GM12878 (cell line): Measurements from ENCODE around the gene KCNJ16. TPM values are rescaled to one million over a fixed set of nuclear protein-coding genes. Genes with fewer than 3 reads are reported as not detected.

Source experiments
- ATAC-seq: fragments of 200-7000 bp; cut with Tn5 transposase; 3 replicates; pipeline ENCODE4 v1.9.1; 2020; ENCODE audit warnings: mild to moderate bottlenecking, moderate library complexity
- BruUV-seq: library from RNA; stranded (reverse); fragments of 400-500 nt; replicated peaks from 2 replicates; lab custom pipeline; 2021; lab: Mats Ljungman, UMichigan
- CTCF ChIA-PET: fragments of 300-600 bp; sonication (Branson Sonifier 250); formaldehyde crosslinking; extraction: SDS; loops from one replicate; lab custom pipeline; 2021; ENCODE audit warnings: inconsistent platforms; lab: Yijun Ruan, JAX
- POLR2A ChIA-PET: fragments of 350-600 bp; formaldehyde crosslinking; extraction: SDS; loops from one replicate; lab custom pipeline; 2021; ENCODE audit warnings: inconsistent platforms; lab: Charles Lee
- RAD21 ChIA-PET: fragments of 300-600 bp; sonication (Branson Sonifier 250); formaldehyde crosslinking; loops from one replicate; lab custom pipeline; 2023; ENCODE audit warnings: antibody characterized with exemption; ENCODE audit not compliant: unreplicated experiment; lab: Charles Lee
- SMC1A ChIA-PET: fragments of 300-600 bp; sonication (Branson Sonifier 250); formaldehyde crosslinking; loops from one replicate; lab custom pipeline; 2023; ENCODE audit not compliant: unreplicated experiment, uncharacterized antibody; lab: Charles Lee
- DNase-seq: peaks from one replicate; pipeline ENCODE4 v3.0.0-alpha.2; 2011; ENCODE audit warnings: low read depth, low spot score
- FAIRE-seq: peaks from 3 replicates; lab custom pipeline; 2011; peaks lifted over from hg19 to GRCh38; lab: Jason Lieb, UNC
- H2AFZ ChIP-seq: 2 replicates; pipeline ENCODE4 v1.6.0; 2011; ENCODE audit warnings: low read depth, low read length, control low read depth; ENCODE audit not compliant: control insufficient read depth
- H3K27ac ChIP-seq: 2 replicates; pipeline ENCODE4 v1.5.1; 2011; ENCODE audit warnings: control low read depth; ENCODE audit not compliant: control insufficient read depth, insufficient read depth
- H3K27me3 ChIP-seq, 2 experiments: replicated peaks in 1 of 2; 2 replicates each; pipeline versions ENCODE4 v1.6.0 to v1.6.1; 2011; ENCODE audit warnings: low read length in 1 of 2; ENCODE audit not compliant: control insufficient read depth in 2 of 2, insufficient read depth in 2 of 2
- H3K36me3 ChIP-seq, 2 experiments: 2 replicates each; pipeline ENCODE4 v1.5.1; 2011; ENCODE audit warnings: low read length in 1 of 2; ENCODE audit not compliant: control insufficient read depth in 2 of 2, insufficient read depth in 2 of 2
- H3K4me1 ChIP-seq: 2 replicates; pipeline ENCODE4 v1.6.1; 2011; ENCODE audit warnings: mild to moderate bottlenecking, low read length, moderate library complexity, mixed read lengths; ENCODE audit not compliant: control insufficient read depth, insufficient read depth
- H3K4me2 ChIP-seq: 2 replicates; pipeline ENCODE4 v1.6.0; 2011; ENCODE audit warnings: control low read depth; ENCODE audit not compliant: control insufficient read depth, insufficient read depth
- H3K4me3 ChIP-seq: fragments of 200-600 bp; sonication (generic); 2 replicates; pipeline ENCODE4 v1.5.1; 2016
- H3K79me2 ChIP-seq: 2 replicates; pipeline ENCODE4 v1.6.0; 2011; ENCODE audit warnings: low read length; ENCODE audit not compliant: control insufficient read depth, insufficient read depth
- H3K9ac ChIP-seq: 2 replicates; pipeline ENCODE4 v1.8.0; 2011; ENCODE audit warnings: low read length, control low read depth, mixed read lengths; ENCODE audit not compliant: control insufficient read depth, insufficient read depth
- H3K9me3 ChIP-seq: replicated peaks from 3 replicates; pipeline ENCODE4 v1.5.1; 2011; ENCODE audit warnings: mild to moderate bottlenecking, low read length; ENCODE audit not compliant: control insufficient read depth, insufficient read depth
- H4K20me1 ChIP-seq: 2 replicates; pipeline ENCODE4 v1.6.0; 2011; ENCODE audit not compliant: control insufficient read depth, insufficient read depth
- ATF7 ChIP-seq: fragments of 450-650 bp; IDR thresholded peaks from 2 replicates; pipeline ENCODE4 v1.6.1; 2016; ENCODE audit warnings: low read depth, mild to moderate bottlenecking
- BACH1 ChIP-seq: fragments of 450-650 bp; IDR thresholded peaks from 2 replicates; pipeline ENCODE4 v1.6.1; 2017; ENCODE audit warnings: mild to moderate bottlenecking, borderline replicate concordance
- BHLHE40 ChIP-seq, 2 experiments: fragments of 450-650 bp in 1 of 2; IDR thresholded peaks; 2 replicates each; pipeline ENCODE4 v1.6.1; 2011 to 2017; ENCODE audit warnings: low read depth in 2 of 2, borderline replicate concordance in 1 of 2, improper control_type of control experiment in 1 of 2, low read length in 1 of 2, mild to moderate bottlenecking in 1 of 2
- CREB1 ChIP-seq: IDR thresholded peaks from 2 replicates; pipeline ENCODE4 v1.6.1; 2012; ENCODE audit warnings: low read depth, mild to moderate bottlenecking, inconsistent platforms
- EGR1 ChIP-seq, 2 experiments: IDR thresholded peaks; 1 replicate in 1 of 2; 2 replicates in 1 of 2; pipeline ENCODE4 v1.6.1; 2011 to 2012; ENCODE audit warnings: low read depth in 2 of 2, low read length in 2 of 2, borderline replicate concordance in 1 of 2, mild to moderate bottlenecking in 1 of 2, moderate library complexity in 1 of 2
- FOXK2 ChIP-seq: fragments of 450-650 bp; IDR thresholded peaks from 2 replicates; pipeline ENCODE4 v1.6.1; 2017; ENCODE audit warnings: mild to moderate bottlenecking, moderate library complexity
- NBN ChIP-seq: fragments of 450-650 bp; IDR thresholded peaks from 2 replicates; pipeline ENCODE4 v1.6.1; 2016
- NRF1 ChIP-seq: conservative IDR thresholded peaks from 2 replicates; pipeline ENCODE4 v1.6.1; 2011; ENCODE audit warnings: mild to moderate bottlenecking, low read depth, low read length, improper control_type of control experiment
- PML ChIP-seq: IDR thresholded peaks from 2 replicates; pipeline ENCODE4 v1.6.1; 2012; ENCODE audit warnings: low read length, inconsistent platforms
- POLR2AphosphoS5 ChIP-seq: IDR thresholded peaks from 2 replicates; pipeline ENCODE4 v1.6.1; 2011; ENCODE audit warnings: mild to moderate bottlenecking, low read length, inconsistent platforms
- RAD51 ChIP-seq: fragments of 450-650 bp; IDR thresholded peaks from 2 replicates; pipeline ENCODE4 v1.6.1; 2016; ENCODE audit warnings: moderate library complexity, mild to moderate bottlenecking, inconsistent platforms
- RBBP5 ChIP-seq: fragments of 200-600 bp; sonication (generic); conservative IDR thresholded peaks from 2 replicates; pipeline ENCODE4 v1.6.1; 2016
- REST ChIP-seq: IDR thresholded peaks from 2 replicates; pipeline ENCODE4 v1.6.1; 2012; ENCODE audit warnings: mild to moderate bottlenecking, low read depth, low read length
- RUNX3 ChIP-seq: IDR thresholded peaks from 2 replicates; pipeline ENCODE4 v1.6.1; 2012; ENCODE audit warnings: low read length, inconsistent platforms
- TCF3 ChIP-seq: IDR thresholded peaks from 2 replicates; pipeline ENCODE4 v1.6.1; 2012; ENCODE audit warnings: low read depth, mild to moderate bottlenecking, low read length, borderline replicate concordance; ENCODE audit not compliant: insufficient read depth
- ZBTB40 ChIP-seq: fragments of 450-650 bp; IDR thresholded peaks from 2 replicates; pipeline ENCODE4 v1.6.1; 2016; ENCODE audit warnings: mild to moderate bottlenecking, moderate library complexity, borderline replicate concordance
- WGBS: methylation state at CpG from one replicate; pipeline ENCODE4 v1.1.6; 2016; ENCODE audit warnings: low lambda C conversion rate; ENCODE audit not compliant: insufficient replicate concordance, insufficient coverage; ENCODE audit errors: missing lambda C conversion rate; 5-methylcytosine and 5-hydroxymethylcytosine counted together
- in situ Hi-C: fragments of 300-500 bp; cut with MboI; formaldehyde crosslinking; loops from 9 replicates; pipeline ENCODE4 v1.14.3; 2018; ENCODE audit warnings: mixed read lengths
- intact Hi-C: fragments of 100-400 bp; cut with micrococcal nuclease; formaldehyde crosslinking; loops from one replicate; pipeline ENCODE4 v1.14.2; 2022; ENCODE audit not compliant: unreplicated experiment
- polyA plus RNA-seq, 11 experiments: library from polyadenylated mRNA; depleted of rRNA in 4 of 11; unstranded in 6 of 11; stranded (reverse) in 5 of 11; fragments of >200 nt; fragmentation: Nextera tagmentation in 4 of 11; fragmentation: Illumina TruSeq in 1 of 11; extraction: Ambion mirVana in 4 of 11; extraction: Trizol in 1 of 11; gene quantifications; 1 replicate in 1 of 11; 2 replicates in 10 of 11; pipeline versions ENCODE4 v1.2.1 to v1.2.3, GENCODE V29; 2011 to 2016; ENCODE audit warnings: inconsistent platforms in 2 of 11, missing spikeins in 2 of 11, low read depth in 1 of 11
- total RNA-seq, 4 experiments: library from RNA; depleted of rRNA in 3 of 4; stranded (reverse); fragments of >200 nt in 3 of 4; fragmentation: Illumina TruSeq in 1 of 4; extraction: Trizol in 1 of 4; gene quantifications; 2 replicates each; pipeline versions ENCODE4 v1.2.1 to v1.2.3, GENCODE V29; 2013 to 2021

The KCNJ16 gene
- total and polyA plus RNA-seq, 10 of the 15 experiments (the other 5 are each of a cell fraction or from before 2014, with no cell fraction given) = 0.08 to 0.24 (median 0.20) TPM; not detected in 7

- TF ChIP-seq BHLHE40 (IDR thresholded peaks at IDR 0.05; ENCODE audit: borderline replicate concordance in 1 of 2, low read depth in 2 of 2, low read length in 1 of 2) = no peak
- no peak for TF ChIP-seq REST
- no peak for TF ChIP-seq EGR1 (IDR thresholded peaks at IDR 0.05; ENCODE audit: borderline replicate concordance in 1 of 2, low read depth in 2 of 2, low read length in 2 of 2)
- TF ChIP-seq PML = no peak
Measured at GRCh38 chr17:70144260-70144846, 69.3 kb downstream of the KCNJ16 start (continued).

GRCh38 chr17:70153210-70153609 is 78.2 kb downstream of the KCNJ16 start:
- Histone ChIP-seq H3K27ac (no peak overlapping the region), H3K4me3 (no peak overlapping the region), H3K79me2 (no peaks in the 10 kb centered on the region), H3K4me2 (no peak overlapping the region), H3K36me3 (no peaks in the 10 kb centered on the region), H4K20me1 (no peaks in the 10 kb centered on the region), H3K9me3 (no peaks in the 10 kb centered on the region), H3K27me3 (no peaks in the 10 kb centered on the region), H3K9ac (no peak overlapping the region), H3K4me1 (no peaks in the 10 kb centered on the region), H2AFZ (no peak overlapping the region)
- BruUV-seq = no TSS peak
- in situ Hi-C loops (no loop called here), intact Hi-C loops (loop anchor here (10.0 kb wide), 1 partner anchor 58 kb away; no protein-coding TSS in a partner anchor)
- no peak for DNase-seq
- ChIA-PET POLR2A (no interaction called here), RAD21 (interaction anchor here (1.3 kb wide), 1 partner anchor 9 kb away, joined by 4 read pairs; no protein-coding TSS in a partner anchor), CTCF (interaction anchor here (1.0 to 1.5 kb wide), 3 partner anchors 9 to 251 kb away, joined by 3 to 8 read pairs (median 3); no protein-coding TSS in a partner anchor), SMC1A (interaction anchor here (0.6 to 1.5 kb wide), 4 partner anchors 11 to 459 kb away, joined by 3 to 4 read pairs (median 3); no protein-coding TSS in a partner anchor)
- no peak for ATAC-seq
- 63% methylated on average over 3 of the region's 3 CpGs for WGBS
- FAIRE-seq = no peak
- TF ChIP-seq FOXK2 (no peak), RBBP5 (no peak), TCF3 (no peak), BACH1 (no peak), PML (no peak), NRF1 (no peak), RAD51 (no peak), NBN (no peak), RUNX3 (no peak), POLR2AphosphoS5 (no peak), BHLHE40 (IDR thresholded peaks at IDR 0.05; ENCODE audit: borderline replicate concordance in 1 of 2, low read depth in 2 of 2, low read length in 1 of 2) (no peak), CREB1 (no peak), ZBTB40 (no peak), ATF7 (no peak)
